ENCODE measurements around the gene FALEC.
"Not testable (repeated sequence)": the region's sequence is repeated elsewhere in the genome, so short reads cannot be mapped to it uniquely, and the experiment has no call there.

- not testable (repeated sequence) for TF ChIP-seq ZNF274 (IDR thresholded peaks at IDR 0.05; ENCODE audit: low read depth, low read length); SUZ12 (IDR thresholded peaks at IDR 0.05; ENCODE audit: extremely low read depth, insufficient read depth, insufficient read length)
Measured at GRCh38 chr1:150565240-150565991, 49.9 kb downstream of the FALEC start.
